ENCODE data around the gene GEMIN2.

Gene GEMIN2

GRCh38 chr14:39090548-39091111 is 23.5 kb upstream of the GEMIN2 start:
- H2BK5ac ChIP-seq (ENCODE audit: low read depth, low read length, poor library complexity) = no peak overlapping the region
- H3K9me3 ChIP-seq (ENCODE audit: insufficient read depth, low read depth, low read length) = no peaks in the 10 kb centered on the region
- no peak overlapping the region for H2AK5ac ChIP-seq (ENCODE audit: low read length)
- H3K79me2 ChIP-seq (ENCODE audit: control insufficient read depth, insufficient read depth, low read length, poor library complexity) = no peaks in the 10 kb centered on the region
- no peak for DNase-seq
- H3K4me1 ChIP-seq (ENCODE audit: control insufficient read depth in 1 of 2, insufficient read depth in 2 of 2, low read length in 2 of 2) = no peaks in the 10 kb centered on the region
- H3K14ac ChIP-seq (ENCODE audit: low read length) = no peak overlapping the region
- no peaks in the 10 kb centered on the region for H3K79me1 ChIP-seq (ENCODE audit: low read length)
- no peak overlapping the region for H4K91ac ChIP-seq (ENCODE audit: low read depth, low read length)
- H4K8ac ChIP-seq (ENCODE audit: low read depth, low read length) = no peak overlapping the region
- no peak overlapping the region for H3K4me3 ChIP-seq (ENCODE audit: low read depth, low read length)
- H2AFZ ChIP-seq (ENCODE audit: insufficient read depth, low read length, poor library complexity) = no peak overlapping the region
- no peak overlapping the region for H4K12ac ChIP-seq (ENCODE audit: low read depth, low read length)
- no peak overlapping the region for H3K9ac ChIP-seq (ENCODE audit: low read length)
- WGBS (ENCODE audit: extremely low coverage, insufficient coverage, insufficient read length) = no CpG with 5 or more reads among the region's 4 CpGs
- H3K23ac ChIP-seq (ENCODE audit: low read length) = no peak overlapping the region
- no peak overlapping the region for H3K4ac ChIP-seq (ENCODE audit: low read depth, low read length)
- H3K18ac ChIP-seq (ENCODE audit: low read length) = no peak overlapping the region
- no peak overlapping the region for H2BK120ac ChIP-seq (ENCODE audit: insufficient read depth, low read length, poor library complexity)
- peaks cover 29% of the 10 kb centered on the region in 2 experiments for H3K36me3 ChIP-seq (ENCODE audit: control insufficient read depth in 1 of 2, insufficient read depth in 2 of 2, low read length in 2 of 2)
- no peak overlapping the region for H3K27ac ChIP-seq (ENCODE audit: low read depth, low read length)
- no peaks in the 10 kb centered on the region for H3K27me3 ChIP-seq (ENCODE audit: insufficient read depth, low read length)
- H2BK12ac ChIP-seq (ENCODE audit: low read length) = no peak overlapping the region
- no peak overlapping the region for H3K4me2 ChIP-seq (ENCODE audit: low read length)

- no peaks in the 10 kb centered on the region for H3K79me2 ChIP-seq (ENCODE audit: control insufficient read depth, insufficient read depth, low read length, poor library complexity)
- H3K4me2 ChIP-seq (ENCODE audit: low read length) = no peak overlapping the region
- no peaks in the 10 kb centered on the region for H3K4me1 ChIP-seq (ENCODE audit: control insufficient read depth in 1 of 2, insufficient read depth in 2 of 2, low read length in 2 of 2)
- no CpG with 5 or more reads among the region's 1 CpG for WGBS (ENCODE audit: extremely low coverage, insufficient coverage, insufficient read length)
- no peak overlapping the region for H3K4ac ChIP-seq (ENCODE audit: low read depth, low read length)
- no peak overlapping the region for H2BK12ac ChIP-seq (ENCODE audit: low read length)
- H3K9me3 ChIP-seq (ENCODE audit: insufficient read depth, low read depth, low read length) = no peaks in the 10 kb centered on the region
- H3K9ac ChIP-seq (ENCODE audit: low read length) = no peak overlapping the region
- no peak overlapping the region for H2BK5ac ChIP-seq (ENCODE audit: low read depth, low read length, poor library complexity)
- H4K8ac ChIP-seq (ENCODE audit: low read depth, low read length) = no peak overlapping the region
- no peak overlapping the region for H3K18ac ChIP-seq (ENCODE audit: low read length)
- H2AK5ac ChIP-seq (ENCODE audit: low read length) = no peak overlapping the region
- H3K14ac ChIP-seq (ENCODE audit: low read length) = no peak overlapping the region
- no peak overlapping the region for H2AFZ ChIP-seq (ENCODE audit: insufficient read depth, low read length, poor library complexity)
- H2BK120ac ChIP-seq (ENCODE audit: insufficient read depth, low read length, poor library complexity) = no peak overlapping the region
- peaks cover 25 to 26% of the 10 kb centered on the region in 2 experiments for H3K36me3 ChIP-seq (ENCODE audit: control insufficient read depth in 1 of 2, insufficient read depth in 2 of 2, low read length in 2 of 2)
- no peak overlapping the region for H3K27ac ChIP-seq (ENCODE audit: low read depth, low read length)
- no peak overlapping the region for H3K23ac ChIP-seq (ENCODE audit: low read length)
- H4K91ac ChIP-seq (ENCODE audit: low read depth, low read length) = no peak overlapping the region
- H3K79me1 ChIP-seq (ENCODE audit: low read length) = no peaks in the 10 kb centered on the region
- H3K4me3 ChIP-seq (ENCODE audit: low read depth, low read length) = no peak overlapping the region
- H3K27me3 ChIP-seq (ENCODE audit: insufficient read depth, low read length) = no peaks in the 10 kb centered on the region
- DNase-seq = no peak
- H4K12ac ChIP-seq (ENCODE audit: low read depth, low read length) = no peak overlapping the region
These were observed 22.4 kb upstream of the GEMIN2 start for GRCh38 chr14:39091716-39092115.

GRCh38 chr14:39094515-39094914 is 19.6 kb upstream of the GEMIN2 start:
- Histone ChIP-seq H2AK5ac (ENCODE audit: low read length) (no peak overlapping the region), H3K18ac (ENCODE audit: low read length) (no peak overlapping the region), H2AFZ (ENCODE audit: insufficient read depth, low read length, poor library complexity) (no peak overlapping the region), H3K9ac (ENCODE audit: low read length) (no peak overlapping the region), H2BK120ac (ENCODE audit: insufficient read depth, low read length, poor library complexity) (no peak overlapping the region), H3K4me2 (ENCODE audit: low read length) (no peak overlapping the region), H4K8ac (ENCODE audit: low read depth, low read length) (no peak overlapping the region), H3K14ac (ENCODE audit: low read length) (no peak overlapping the region), H4K91ac (ENCODE audit: low read depth, low read length) (no peak overlapping the region), H3K27me3 (ENCODE audit: insufficient read depth, low read length) (no peaks in the 10 kb centered on the region), H3K79me1 (ENCODE audit: low read length) (no peaks in the 10 kb centered on the region), H3K79me2 (ENCODE audit: control insufficient read depth, insufficient read depth, low read length, poor library complexity) (no peaks in the 10 kb centered on the region), H3K27ac (ENCODE audit: low read depth, low read length) (no peak overlapping the region), H2BK12ac (ENCODE audit: low read length) (no peak overlapping the region), H4K12ac (ENCODE audit: low read depth, low read length) (no peak overlapping the region), H3K4ac (ENCODE audit: low read depth, low read length) (no peak overlapping the region), H3K9me3 (ENCODE audit: insufficient read depth, low read depth, low read length) (no peaks in the 10 kb centered on the region), H3K23ac (ENCODE audit: low read length) (no peak overlapping the region), H2BK5ac (ENCODE audit: low read depth, low read length, poor library complexity) (no peak overlapping the region), H3K4me3 (ENCODE audit: low read depth, low read length) (no peak overlapping the region), H3K36me3 (ENCODE audit: control insufficient read depth in 1 of 2, insufficient read depth in 2 of 2, low read length in 2 of 2) (peaks cover 19 to 22% of the 10 kb centered on the region in 2 experiments), H3K4me1 (ENCODE audit: control insufficient read depth in 1 of 2, insufficient read depth in 2 of 2, low read length in 2 of 2) (no peaks in the 10 kb centered on the region)
- DNase-seq = peak in 1 of 2 donors; percentile 61
- WGBS (ENCODE audit: extremely low coverage, insufficient coverage, insufficient read length) = no CpG with 5 or more reads among the region's 3 CpGs

DNA sequence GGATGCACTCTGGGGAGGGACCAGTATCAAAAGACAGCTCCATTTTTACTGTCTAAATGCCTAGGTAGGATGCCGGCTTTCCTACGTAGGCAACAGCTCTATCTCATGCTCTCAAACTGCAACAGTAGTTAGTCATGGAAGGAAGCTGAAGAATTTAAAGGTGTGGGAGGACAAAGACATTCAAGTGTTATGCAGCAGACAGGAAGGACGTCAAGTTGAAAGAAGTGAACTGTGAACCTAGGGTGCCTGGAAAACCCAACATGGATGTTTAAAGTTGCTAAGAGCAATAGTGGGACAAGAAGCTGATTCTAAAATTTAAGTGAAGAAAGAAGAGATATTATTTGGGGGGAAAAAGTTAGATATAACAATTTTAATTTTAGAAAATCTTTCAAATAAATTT is 17.0 kb upstream of the GEMIN2 start:
- no CpG with 5 or more reads among the region's 3 CpGs for WGBS (ENCODE audit: extremely low coverage, insufficient coverage, insufficient read length)
- Histone ChIP-seq H3K4me1 (ENCODE audit: control insufficient read depth in 1 of 2, insufficient read depth in 2 of 2, low read length in 2 of 2) (peaks cover 0 to 2% of the 10 kb centered on the region in 2 experiments), H3K4me2 (ENCODE audit: low read length) (no peak overlapping the region), H3K9ac (ENCODE audit: low read length) (no peak overlapping the region), H2AK5ac (ENCODE audit: low read length) (no peak overlapping the region), H4K12ac (ENCODE audit: low read depth, low read length) (no peak overlapping the region), H4K91ac (ENCODE audit: low read depth, low read length) (no peak overlapping the region), H3K18ac (ENCODE audit: low read length) (no peak overlapping the region), H4K8ac (ENCODE audit: low read depth, low read length) (no peak overlapping the region), H3K36me3 (ENCODE audit: control insufficient read depth in 1 of 2, insufficient read depth in 2 of 2, low read length in 2 of 2) (peaks cover 12 to 17% of the 10 kb centered on the region in 2 experiments), H2BK12ac (ENCODE audit: low read length) (no peak overlapping the region), H2BK120ac (ENCODE audit: insufficient read depth, low read length, poor library complexity) (no peak overlapping the region), H3K79me1 (ENCODE audit: low read length) (no peaks in the 10 kb centered on the region), H3K4ac (ENCODE audit: low read depth, low read length) (no peak overlapping the region), H3K23ac (ENCODE audit: low read length) (no peak overlapping the region), H3K14ac (ENCODE audit: low read length) (no peak overlapping the region), H2AFZ (ENCODE audit: insufficient read depth, low read length, poor library complexity) (no peak overlapping the region), H2BK5ac (ENCODE audit: low read depth, low read length, poor library complexity) (no peak overlapping the region), H3K27me3 (ENCODE audit: insufficient read depth, low read length) (no peaks in the 10 kb centered on the region), H3K9me3 (ENCODE audit: insufficient read depth, low read depth, low read length) (no peaks in the 10 kb centered on the region), H3K4me3 (ENCODE audit: low read depth, low read length) (no peak overlapping the region), H3K27ac (ENCODE audit: low read depth, low read length) (no peak overlapping the region), H3K79me2 (ENCODE audit: control insufficient read depth, insufficient read depth, low read length, poor library complexity) (no peaks in the 10 kb centered on the region)
- peak; percentile 69 to 88 for DNase-seq

Data from trophoblast cell (in vitro differentiated cells and primary cell).